Motor neuron (in vitro differentiated cells): ENCODE results near the gene FXYD2. TPM values are rescaled to one million over a fixed set of nuclear protein-coding genes. Genes with fewer than 3 reads are reported as not detected.

ENCODE experiments used
- ATAC-seq, 8 experiments: fragments of 200-7000 bp; cut with Tn5 transposase; replicated peaks in 6 of 8; 2 replicates each; pipeline ENCODE4 v1.8.0; 2021; ENCODE audit warnings: mild to moderate bottlenecking in 8 of 8, moderate library complexity in 8 of 8
- H3K27ac ChIP-seq, 2 donors: fragments of 250-450 bp; sonication (Bioruptor Pico); 2 replicates each; pipeline ENCODE4 v1.9.0; 2021; ENCODE audit warnings: antibody characterized with exemption in 2 of 2, mild to moderate bottlenecking in 2 of 2, moderate library complexity in 1 of 2
- H3K4me1 ChIP-seq, 2 donors: fragments of 250-450 bp; sonication (Bioruptor Pico); replicated peaks in 1 of 2; 2 replicates each; pipeline ENCODE4 v1.6.1; 2021; ENCODE audit warnings: antibody characterized with exemption in 2 of 2, mild to moderate bottlenecking in 2 of 2, moderate library complexity in 1 of 2
- H3K4me3 ChIP-seq, 5 donors: fragments of 250-450 bp; sonication (Bioruptor Pico); 2 replicates each; pipeline ENCODE4 v1.9.0; 2021; ENCODE audit warnings: antibody characterized with exemption in 5 of 5, mild to moderate bottlenecking in 5 of 5, moderate library complexity in 4 of 5
- WGBS, 10 experiments: fragments of 450-650 bp; shearing (Covaris generic); methylation state at CpG; one replicate each; pipeline ENCODE4 v1.0.0; 2022; 5-methylcytosine and 5-hydroxymethylcytosine counted together
- in situ Hi-C, 9 experiments: fragments of 400-800 bp; cut with MboI; loops; one replicate each; pipeline ENCODE4 v1.15.0; 2021; ENCODE audit warnings: low sequenced_read_pairs in 9 of 9, low pct_unique_long_range_greater_than_20kb in 2 of 9; ENCODE audit not compliant: unreplicated experiment in 9 of 9
- total RNA-seq, 8 experiments: library from RNA; unstranded; fragments of 300-600 nt; gene quantifications; 2 replicates each; pipeline versions ENCODE4 v1.2.3 to v1.2.4, GENCODE V29; 2022

The FXYD2 gene
- total RNA-seq, 8 experiments from 2014 or later: 0.22 to 4.3 (median 1.3) TPM

DNA sequence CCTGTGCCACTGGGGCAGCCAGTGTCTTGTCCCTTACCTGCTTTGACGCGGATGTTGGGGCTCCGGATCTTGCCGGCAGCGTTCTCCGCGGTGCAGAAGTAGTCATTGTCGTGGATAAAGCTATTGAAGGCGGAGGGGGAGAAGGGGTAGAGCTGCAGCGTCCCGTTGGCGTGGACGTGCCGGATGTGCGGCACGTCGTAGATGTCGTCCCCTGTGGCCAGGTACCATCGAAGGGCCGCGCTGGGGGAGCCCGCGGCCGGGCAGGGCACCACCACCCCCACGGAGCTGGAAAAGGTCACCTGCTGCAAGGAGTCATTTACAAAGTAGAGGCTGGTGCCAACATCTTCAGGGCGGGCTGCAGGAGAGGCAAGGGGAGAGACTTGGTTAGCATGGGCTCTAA is 44.1 kb downstream of the FXYD2 start:
- no peak for ATAC-seq
- 49 to 96% (median 78%) methylated on average over 5 to 19 of the region's 26 CpGs; no CpG with 5 or more reads in 2 of the 10 experiments for WGBS, 10 experiments

DNA sequence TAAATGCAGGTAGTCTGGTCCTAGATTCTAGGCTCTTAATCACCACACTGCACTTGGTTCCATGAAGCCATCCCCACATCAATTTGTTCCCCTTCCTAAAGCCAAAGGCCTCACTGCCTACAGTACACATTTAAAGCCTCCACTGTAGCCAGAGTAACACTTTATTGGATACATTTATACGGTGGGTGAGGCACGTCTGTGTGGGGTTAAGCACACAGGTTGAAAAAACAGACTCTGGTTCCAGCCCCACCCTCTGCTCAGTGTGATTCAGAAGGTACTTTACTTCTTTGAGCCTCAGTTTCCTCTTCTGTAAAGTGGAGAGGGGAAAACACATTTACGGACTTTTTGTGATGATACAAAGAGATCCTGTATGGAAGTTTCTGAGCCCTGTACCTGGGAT is 50.0 kb downstream of the FXYD2 start:
- Histone ChIP-seq H3K4me3 (no peak overlapping the region), H3K4me1 (peaks cover 0 to 8% of the 10 kb centered on the region in 2 donors), H3K27ac (no peak overlapping the region)
- no peak for ATAC-seq
- 40 to 90% (median 63%) methylated on average over 1 to 2 of the region's 3 CpGs; no CpG with 5 or more reads in 4 of the 10 experiments for WGBS, 10 experiments
- in situ Hi-C loops: no loop called here

More for the DNA sequence above, 44.1 kb downstream of the FXYD2 start:
- peaks cover 11 to 29% of the 10 kb centered on the region in 2 donors for H3K4me1 ChIP-seq
- in situ Hi-C loops: no loop called here
- H3K27ac ChIP-seq: no peak overlapping the region
- no peak overlapping the region for H3K4me3 ChIP-seq

DNA sequence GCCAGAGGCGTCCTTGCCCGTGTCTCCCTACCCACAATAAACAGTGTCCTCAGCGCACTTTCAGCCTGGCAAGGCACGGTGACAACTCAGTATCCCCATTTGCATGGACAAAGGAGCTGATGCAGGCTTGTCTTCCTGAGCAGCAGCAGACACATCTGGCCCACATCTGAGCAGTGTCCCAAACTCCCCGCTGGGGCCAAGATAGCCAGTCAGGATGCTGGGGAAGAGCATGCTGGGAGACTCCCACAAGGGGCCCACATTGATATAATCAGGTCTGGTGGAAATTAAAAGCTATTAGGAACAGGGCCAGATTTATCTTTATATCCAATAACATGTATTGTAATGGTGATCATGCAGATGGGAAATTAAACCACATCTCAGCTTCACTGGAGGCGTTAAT is 52.2 kb downstream of the FXYD2 start:
- 0 to 80% (median 66%) methylated on average over 1 to 4 of the region's 6 CpGs; no CpG with 5 or more reads in 5 of the 10 experiments for WGBS, 10 experiments
- H3K27ac ChIP-seq: no peak overlapping the region
- in situ Hi-C loops: no loop called here
- ATAC-seq: peak in 2 of 8 experiments; percentile 38 to 46
- peaks cover 0 to 8% of the 10 kb centered on the region in 2 donors for H3K4me1 ChIP-seq
- no peak overlapping the region for H3K4me3 ChIP-seq

DNA sequence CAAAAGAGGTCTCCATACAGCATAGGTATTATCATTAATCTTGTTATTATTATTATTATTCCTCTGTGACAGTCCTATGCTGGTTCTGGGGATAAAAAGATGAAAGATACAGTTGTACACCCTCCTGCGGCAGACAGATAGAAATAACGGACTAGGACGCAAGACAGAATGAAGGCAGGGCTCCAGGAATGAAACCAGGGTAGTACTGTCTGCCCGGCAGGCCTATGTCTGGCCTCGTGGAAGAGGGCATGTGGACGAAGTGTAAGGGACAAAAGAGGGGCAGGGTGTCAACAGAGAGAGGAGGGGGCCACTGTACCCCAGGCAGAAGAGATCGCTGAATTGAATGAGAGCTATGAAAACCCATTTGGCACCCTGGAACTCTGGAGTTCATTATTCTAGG is 52.7 kb downstream of the FXYD2 start:
- no peak for ATAC-seq
- in situ Hi-C loops: no loop called here
- H3K4me1 ChIP-seq: peaks cover 0 to 8% of the 10 kb centered on the region in 2 donors
- H3K4me3 ChIP-seq: no peak overlapping the region
- WGBS, 10 experiments: 20 to 94% (median 75%) methylated on average over 3 to 6 of the region's 7 CpGs; no CpG with 5 or more reads in 1 of the 10 experiments
- H3K27ac ChIP-seq: no peak overlapping the region

DNA sequence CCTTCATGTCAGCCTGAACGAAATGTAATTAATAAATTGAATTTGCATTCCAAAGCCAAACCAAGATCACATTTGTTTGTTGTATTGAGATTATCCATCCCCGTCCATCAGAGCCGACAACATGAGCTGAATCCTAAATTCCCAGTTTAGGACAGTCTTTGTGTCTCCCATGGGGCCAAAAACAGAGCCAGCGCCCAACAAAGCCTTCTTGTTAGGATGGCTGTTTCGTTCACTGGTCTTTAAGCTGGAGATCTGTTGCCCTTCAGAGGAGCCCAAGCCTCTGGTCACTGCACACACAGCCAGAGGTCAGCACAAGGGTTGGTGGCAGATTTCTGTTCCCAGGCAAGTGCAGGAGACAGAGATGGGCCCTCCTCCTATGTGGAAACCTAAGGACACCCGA is 53.3 kb downstream of the FXYD2 start:
- WGBS, 10 experiments: 50 to 93% (median 79%) methylated on average over 2 to 6 of the region's 6 CpGs; no CpG with 5 or more reads in 2 of the 10 experiments

DNA sequence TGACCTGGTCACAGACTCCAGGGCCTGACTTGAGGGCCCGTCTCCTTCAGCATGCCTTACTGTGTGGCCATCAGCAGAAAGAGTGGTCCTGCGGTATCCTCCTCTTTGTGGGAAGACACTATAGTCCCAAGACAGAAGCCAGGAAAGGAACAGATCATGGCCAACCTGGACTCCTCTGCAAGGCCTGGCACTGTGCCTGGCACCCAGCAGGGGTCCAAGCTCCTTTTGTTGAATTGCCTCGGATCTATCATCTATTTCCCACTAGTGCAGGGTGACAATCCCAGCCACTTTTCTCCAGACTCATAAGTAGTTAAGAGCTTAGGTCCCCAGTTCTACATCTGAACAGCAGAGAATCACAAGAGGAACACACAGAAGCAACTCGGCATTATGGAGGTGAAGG is 54.5 kb downstream of the FXYD2 start:
- H3K4me3 ChIP-seq: no peak overlapping the region
- peaks cover 0 to 8% of the 10 kb centered on the region in 2 donors for H3K4me1 ChIP-seq
- no peak for ATAC-seq
- 60 to 100% (median 82%) methylated on average over 1 to 4 of the region's 4 CpGs; no CpG with 5 or more reads in 4 of the 10 experiments for WGBS, 10 experiments
- in situ Hi-C loops: no loop called here
- H3K27ac ChIP-seq: no peak overlapping the region

More for the DNA sequence above, 53.3 kb downstream of the FXYD2 start:
- in situ Hi-C loops: no loop called here
- H3K4me3 ChIP-seq: no peak overlapping the region
- H3K27ac ChIP-seq: no peak overlapping the region
- H3K4me1 ChIP-seq: peaks cover 0 to 8% of the 10 kb centered on the region in 2 donors
- no peak for ATAC-seq

Other genes starting within 250 kb of the FXYD2 start
- gene DSCAML1, start 27.5 kb downstream of the FXYD2 start, total RNA-seq: under 1 TPM in 6 of 8 experiments, not detected in 2; 0.08 to 0.71 (median 0.42) TPM
- gene FXYD6, start 51.9 kb upstream of the FXYD2 start, total RNA-seq: 100 to 1,000 TPM in 5 of 8 experiments, under 1 TPM in 3; 0.18 to 230 (median 114) TPM
- under 1 TPM in 7 of 8 experiments, not detected in 1; 0.11 to 0.95 (median 0.15) TPM for gene TMPRSS13, start 104.7 kb upstream of the FXYD2 start, total RNA-seq
- gene IL10RA, start 161.7 kb upstream of the FXYD2 start, total RNA-seq: 1 to 10 TPM in 4 of 8 experiments, under 1 TPM in 3, not detected in 1; 0.33 to 3.4 (median 1.0) TPM